Measurements from ENCODE around the gene CLPTM1L. TPM values are rescaled to one million over a fixed set of nuclear protein-coding genes. Genes with fewer than 3 reads are reported as not detected.

CLPTM1L gene
- total and polyA plus RNA-seq, 9 of the 15 experiments (the other 6 are each of a cell fraction or from before 2014, with no cell fraction given) = 3.5 to 217 (median 177) TPM

DNA sequence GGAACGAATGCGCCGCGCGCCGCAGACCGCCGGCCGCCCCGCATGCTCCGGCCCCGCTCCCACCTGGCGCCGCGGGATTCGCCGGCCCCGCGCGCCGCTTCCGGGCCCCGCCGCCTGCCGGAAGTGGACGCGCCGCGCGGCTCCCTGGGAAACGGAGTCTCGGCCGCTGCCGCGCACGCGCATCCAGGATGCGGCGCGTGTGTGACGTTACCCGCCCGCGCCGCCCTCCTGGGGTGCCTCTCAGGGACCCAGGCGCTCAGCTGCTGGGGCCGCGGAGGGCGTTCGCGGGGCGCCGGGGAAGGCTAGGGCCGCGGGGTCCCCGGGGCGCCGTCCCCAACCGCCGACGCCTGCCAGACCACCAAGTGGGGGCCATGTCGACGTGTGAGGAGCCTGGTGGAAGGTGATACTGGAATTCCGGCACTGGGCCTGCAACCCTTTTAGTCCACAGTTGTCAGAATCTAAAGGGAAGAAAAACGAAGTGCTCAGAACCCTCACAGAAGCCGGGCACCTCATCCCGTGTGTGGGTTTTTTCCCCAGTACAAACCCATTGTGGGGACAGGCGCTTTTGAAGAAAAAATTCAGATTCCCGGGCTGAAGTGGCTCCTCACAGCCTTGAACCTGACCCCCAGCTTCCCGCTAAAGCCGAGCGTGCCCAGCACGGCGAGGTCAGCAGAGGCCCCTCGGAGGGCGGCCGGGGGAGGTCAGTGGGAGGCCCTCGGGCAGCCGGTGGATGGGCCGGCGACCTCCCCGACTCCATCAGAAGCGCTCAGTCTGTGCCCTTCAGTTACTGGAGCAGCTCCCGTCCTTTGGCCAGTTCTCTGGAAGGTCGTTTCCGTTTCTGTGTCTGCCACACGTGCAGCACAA is at the start of gene CLPTM1L (continued):
- TF ChIP-seq MITF (IDR thresholded peaks at IDR 0.05) (no peak), GATA2 (CRISPR knock-in tag; IDR thresholded peaks at IDR 0.05) (no peak), SMC3 (conservative IDR thresholded peaks at IDR 0.05; ENCODE audit: insufficient read depth, low read depth, low read length) (no peak), ERF (CRISPR knock-in tag; IDR thresholded peaks at IDR 0.05) (peak; percentile 73; the same call in 1 of the 2 replicates), MTF1 (CRISPR knock-in tag; IDR thresholded peaks at IDR 0.05; ENCODE audit: borderline replicate concordance) (no peak), ZKSCAN1 (IDR thresholded peaks at IDR 0.05; ENCODE audit: low read depth, low read length) (peak; percentile 80), TAF1 (IDR thresholded peaks at IDR 0.05; ENCODE audit: control insufficient read depth, extremely low read depth, insufficient read depth, low read length, severe bottlenecking) (peak; percentile 63), EP300 (IDR thresholded peaks at IDR 0.05; ENCODE audit: low read length) (no peak), ZNF408 (CRISPR knock-in tag; IDR thresholded peaks at IDR 0.05; ENCODE audit: low read depth) (no peak), ELK3 (CRISPR knock-in tag; IDR thresholded peaks at IDR 0.05) (no peak), TAF9B (IDR thresholded peaks at IDR 0.05; ENCODE audit: partially characterized antibody) (no peak), MNT (conservative IDR thresholded peaks at IDR 0.05) (peak; percentile 43 to 80; a peak in 3 of 4 replicates), RBM34 (IDR thresholded peaks at IDR 0.05; ENCODE audit: borderline replicate concordance, insufficient read depth, low read length) (no peak), FOSL1 (tag; conservative IDR thresholded peaks at IDR 0.05) (peak; percentile 41; the same call in 1 of the 2 replicates), PYGO2 (tag; IDR thresholded peaks at IDR 0.05) (no peak), TCF7 (IDR thresholded peaks at IDR 0.05; ENCODE audit: borderline replicate concordance) (no peak), NELFE (IDR thresholded peaks at IDR 0.05; ENCODE audit: insufficient read depth, insufficient read length) (no peak), KLF6 (CRISPR knock-in tag; IDR thresholded peaks at IDR 0.05; ENCODE audit: borderline replicate concordance) (no peak), HMBOX1 (IDR thresholded peaks at IDR 0.05) (no peak)
- TF ChIP-seq, protein P1, sequence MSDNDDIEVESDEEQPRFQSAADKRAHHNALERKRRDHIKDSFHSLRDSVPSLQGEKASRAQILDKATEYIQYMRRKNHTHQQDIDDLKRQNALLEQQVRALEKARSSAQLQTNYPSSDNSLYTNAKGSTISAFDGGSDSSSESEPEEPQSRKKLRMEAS (CRISPR knock-in tag; IDR thresholded peaks at IDR 0.05) = peak; percentile 46
- TF ChIP-seq, protein P2, sequence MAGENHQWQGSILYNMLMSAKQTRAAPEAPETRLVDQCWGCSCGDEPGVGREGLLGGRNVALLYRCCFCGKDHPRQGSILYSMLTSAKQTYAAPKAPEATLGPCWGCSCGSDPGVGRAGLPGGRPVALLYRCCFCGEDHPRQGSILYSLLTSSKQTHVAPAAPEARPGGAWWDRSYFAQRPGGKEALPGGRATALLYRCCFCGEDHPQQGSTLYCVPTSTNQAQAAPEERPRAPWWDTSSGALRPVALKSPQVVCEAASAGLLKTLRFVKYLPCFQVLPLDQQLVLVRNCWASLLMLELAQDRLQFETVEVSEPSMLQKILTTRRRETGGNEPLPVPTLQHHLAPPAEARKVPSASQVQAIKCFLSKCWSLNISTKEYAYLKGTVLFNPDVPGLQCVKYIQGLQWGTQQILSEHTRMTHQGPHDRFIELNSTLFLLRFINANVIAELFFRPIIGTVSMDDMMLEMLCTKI (IDR thresholded peaks at IDR 0.05; ENCODE audit: partially characterized antibody) = no peak

Data from K562 (cell line).